Activated naive CD8-positive, alpha-beta T cell (primary cell): ENCODE measurements around the gene SDF4.

ENCODE experiments used
- H3K27ac Mint-ChIP-seq: one replicate; pipeline ENCODE4 v1.8.0; 2021; ENCODE audit warnings: mixed read lengths
- H3K27me3 Mint-ChIP-seq: one replicate; pipeline ENCODE4 v1.8.0; 2021; ENCODE audit warnings: mixed read lengths
- H3K36me3 Mint-ChIP-seq: one replicate; pipeline ENCODE4 v1.8.0; 2021; ENCODE audit warnings: mixed read lengths
- H3K4me1 Mint-ChIP-seq: one replicate; pipeline ENCODE4 v1.8.0; 2021; ENCODE audit warnings: low read depth, mixed read lengths
- H3K4me3 Mint-ChIP-seq: one replicate; pipeline ENCODE4 v1.8.0; 2021; ENCODE audit warnings: mild to moderate bottlenecking, mixed read lengths
- H3K9me3 Mint-ChIP-seq: one replicate; pipeline ENCODE4 v1.8.0; 2021; ENCODE audit warnings: low read depth, mixed read lengths

Gene SDF4, protein sequence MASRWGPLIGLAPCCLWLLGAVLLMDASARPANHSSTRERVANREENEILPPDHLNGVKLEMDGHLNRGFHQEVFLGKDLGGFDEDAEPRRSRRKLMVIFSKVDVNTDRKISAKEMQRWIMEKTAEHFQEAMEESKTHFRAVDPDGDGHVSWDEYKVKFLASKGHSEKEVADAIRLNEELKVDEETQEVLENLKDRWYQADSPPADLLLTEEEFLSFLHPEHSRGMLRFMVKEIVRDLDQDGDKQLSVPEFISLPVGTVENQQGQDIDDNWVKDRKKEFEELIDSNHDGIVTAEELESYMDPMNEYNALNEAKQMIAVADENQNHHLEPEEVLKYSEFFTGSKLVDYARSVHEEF

DNA sequence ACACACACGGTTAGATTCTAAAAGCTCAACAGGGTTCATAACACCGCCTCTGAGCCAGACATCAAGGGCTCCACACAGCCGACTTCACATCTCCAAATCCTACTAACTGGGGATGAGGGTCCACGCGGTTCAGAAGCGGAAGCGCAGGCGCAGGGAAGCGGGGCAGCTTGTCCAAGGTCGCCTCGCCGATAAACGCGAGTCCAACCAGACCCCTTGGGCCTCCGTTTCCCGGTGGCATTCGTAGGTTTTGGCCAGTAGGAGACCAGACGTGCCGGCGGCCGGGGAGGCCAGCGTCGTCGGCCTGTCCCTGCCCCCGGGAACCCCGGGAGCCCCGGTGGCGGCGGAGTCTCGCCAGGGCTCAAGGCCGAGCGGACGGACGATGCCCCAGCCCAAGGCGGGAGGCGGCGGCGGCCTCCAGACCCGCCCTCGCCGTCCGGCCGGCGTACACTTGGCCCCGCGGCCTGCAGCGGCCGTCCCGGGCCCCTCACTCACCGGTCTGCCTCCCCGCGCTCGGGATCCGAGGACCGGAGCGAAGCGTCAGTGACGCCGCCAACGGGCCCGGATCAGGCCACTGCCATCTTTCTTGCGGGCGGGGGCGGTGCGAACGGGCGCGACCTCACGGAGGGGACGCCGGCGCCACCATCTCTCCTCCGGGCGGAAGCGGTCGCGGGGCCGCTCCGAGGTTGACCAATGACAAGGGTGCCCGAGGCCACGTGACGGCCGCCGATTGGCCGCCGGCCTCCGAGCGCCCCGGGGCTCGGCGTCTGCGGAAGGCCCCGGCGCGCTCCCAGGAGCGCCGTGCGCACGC lies at the start of gene SDF4:
Gene SDF4 (minus strand): TSS at position 602 of the 808 bp plus-strand sequence. CDS start 3,229 bp downstream, outside the sequence.
- no peaks in the 10 kb centered on the region for H3K27me3 Mint-ChIP-seq
- H3K27ac Mint-ChIP-seq = peak within 1 kb of the TSS; percentile 89
- peak within 1 kb of the TSS; percentile 97 for H3K4me3 Mint-ChIP-seq
- peaks cover 30% of the 10 kb centered on the region for H3K4me1 Mint-ChIP-seq
- H3K36me3 Mint-ChIP-seq = peaks cover 6% of the 10 kb centered on the region
- H3K9me3 Mint-ChIP-seq = no peaks in the 10 kb centered on the region

DNA sequence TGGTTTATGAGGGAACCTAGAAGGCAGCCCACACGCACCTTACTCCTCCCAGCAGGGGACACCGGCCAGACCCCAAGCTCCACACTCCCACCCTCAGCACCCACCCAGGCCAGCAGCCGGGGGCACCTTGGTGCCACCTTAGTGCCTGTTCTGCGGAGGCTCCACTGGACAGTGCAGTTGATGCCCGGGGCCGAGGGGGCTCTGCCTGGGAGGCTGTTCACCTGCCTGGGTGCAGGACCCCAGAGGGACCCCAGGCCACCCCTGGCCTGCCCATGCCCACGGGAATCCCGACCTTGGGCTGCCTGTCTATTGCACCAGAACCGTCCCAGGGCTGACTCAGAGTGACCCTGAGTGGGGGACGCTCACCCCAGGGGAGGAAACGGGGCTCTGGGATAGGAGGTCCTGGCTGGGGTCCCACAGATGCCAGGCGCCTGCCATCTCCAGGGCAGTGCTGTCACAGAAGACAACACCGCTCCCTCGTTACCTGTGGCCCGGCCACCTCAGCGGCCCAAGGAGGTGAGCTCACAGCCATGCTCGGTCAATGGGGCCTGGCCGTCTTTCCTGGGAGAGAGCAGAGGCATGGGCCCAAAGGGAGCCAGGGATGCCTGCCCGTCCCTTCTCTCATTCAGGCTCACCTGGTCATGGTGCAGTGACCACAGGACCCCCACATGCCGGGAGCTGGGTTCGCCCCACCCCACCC lies 49.1 kb upstream of the SDF4 start:
- Mint-ChIP-seq H3K27ac (no peak overlapping the region), H3K36me3 (no peaks in the 10 kb centered on the region), H3K9me3 (no peaks in the 10 kb centered on the region), H3K27me3 (no peaks in the 10 kb centered on the region), H3K4me1 (no peaks in the 10 kb centered on the region), H3K4me3 (no peak overlapping the region)

DNA sequence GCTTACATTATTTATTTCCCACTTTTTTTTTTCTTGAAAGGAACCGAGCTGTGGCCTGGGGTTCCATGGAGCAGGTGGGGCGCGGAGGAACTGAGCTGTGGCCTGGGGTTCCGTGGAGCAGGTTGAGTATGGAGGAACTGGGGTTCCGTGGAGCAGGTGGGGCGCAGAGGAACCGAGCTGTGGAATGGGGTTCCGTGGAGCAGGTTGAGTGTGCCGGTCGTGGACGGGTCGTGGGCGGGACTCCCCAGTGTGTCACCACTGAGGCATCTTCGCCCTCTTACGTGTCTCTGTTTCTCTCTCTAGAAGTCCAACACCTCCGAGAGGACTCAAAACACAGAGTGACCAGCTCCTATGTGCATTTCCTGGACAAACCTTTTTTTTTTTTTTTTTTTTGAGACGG lies 47.2 kb upstream of the SDF4 start:
- peaks cover 4% of the 10 kb centered on the region for H3K4me1 Mint-ChIP-seq
- no peak overlapping the region for H3K27ac Mint-ChIP-seq
- no peaks in the 10 kb centered on the region for H3K9me3 Mint-ChIP-seq
- no peak overlapping the region for H3K4me3 Mint-ChIP-seq
- H3K27me3 Mint-ChIP-seq = no peaks in the 10 kb centered on the region
- no peaks in the 10 kb centered on the region for H3K36me3 Mint-ChIP-seq

DNA sequence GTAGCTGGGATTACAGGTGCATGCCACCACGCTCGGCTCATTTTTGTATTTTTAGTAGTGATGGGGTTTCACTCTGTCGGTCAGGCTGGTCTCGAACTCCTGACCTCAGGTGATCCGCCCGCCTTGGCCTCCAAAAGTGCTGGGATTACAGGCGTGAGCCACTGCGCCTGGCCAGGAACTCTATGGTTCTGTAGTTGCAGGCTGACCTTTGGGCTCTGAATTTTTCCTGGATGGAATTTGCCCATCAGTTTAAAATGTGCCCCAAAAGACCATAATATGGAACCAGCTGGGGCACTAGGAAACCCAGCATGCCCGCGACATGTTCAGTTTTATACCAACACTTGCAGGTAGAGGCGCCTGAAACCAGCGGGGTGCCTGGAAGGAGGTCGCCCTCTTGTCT lies 46.8 kb upstream of the SDF4 start:
- Mint-ChIP-seq H3K36me3 (no peaks in the 10 kb centered on the region), H3K27me3 (no peaks in the 10 kb centered on the region), H3K9me3 (no peaks in the 10 kb centered on the region), H3K4me3 (no peak overlapping the region), H3K27ac (no peak overlapping the region), H3K4me1 (peaks cover 4% of the 10 kb centered on the region)

DNA sequence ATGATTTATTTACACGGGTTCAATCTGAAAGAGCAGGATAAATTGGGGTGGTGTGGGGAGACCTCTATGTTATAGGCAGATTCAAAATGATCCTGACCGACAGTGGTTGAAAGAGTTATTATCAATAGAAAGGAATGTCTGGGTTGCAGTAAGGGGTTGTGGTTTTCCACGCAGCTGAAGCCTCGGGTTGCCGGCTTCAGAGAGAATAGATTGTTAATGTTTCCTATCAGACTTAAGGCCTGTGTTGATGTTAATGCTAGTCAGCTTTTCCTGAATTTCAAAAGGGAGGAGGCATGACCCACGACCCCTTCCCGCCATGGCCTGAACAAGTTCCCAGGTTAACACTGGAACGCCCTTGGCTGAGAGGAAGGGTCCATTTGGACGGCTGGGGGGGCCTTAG lies 44.0 kb upstream of the SDF4 start:
- peak overlapping the region; percentile 66 for H3K4me3 Mint-ChIP-seq
- H3K36me3 Mint-ChIP-seq = peaks cover 2% of the 10 kb centered on the region
- H3K27ac Mint-ChIP-seq = no peak overlapping the region
- H3K27me3 Mint-ChIP-seq = no peaks in the 10 kb centered on the region
- no peaks in the 10 kb centered on the region for H3K9me3 Mint-ChIP-seq
- peaks cover 22% of the 10 kb centered on the region for H3K4me1 Mint-ChIP-seq

DNA sequence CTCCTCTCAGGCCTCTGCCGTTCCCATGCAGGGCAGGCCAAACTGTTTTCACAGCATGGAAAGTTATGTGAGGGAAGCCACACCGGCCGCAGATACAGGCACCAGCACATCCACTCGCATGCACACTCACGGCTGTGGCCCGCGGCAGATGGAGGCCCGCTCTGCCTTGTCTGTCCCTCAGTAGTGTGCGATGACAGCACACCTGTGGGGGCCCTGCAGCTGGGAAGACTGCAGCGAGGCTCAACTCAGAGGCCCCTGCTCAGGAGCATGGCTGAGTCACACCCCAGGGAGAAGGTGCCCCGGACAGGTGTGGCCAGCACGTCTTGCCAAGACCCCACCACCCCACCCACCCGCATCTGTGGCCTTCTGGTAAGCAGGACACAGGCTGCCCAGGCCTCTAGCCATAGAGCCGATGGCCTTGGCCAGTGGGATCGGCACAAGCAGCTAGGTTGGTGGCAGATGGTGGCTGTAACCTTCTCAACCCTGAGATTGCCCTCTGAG lies 43.2 kb upstream of the SDF4 start:
- H3K27me3 Mint-ChIP-seq = no peaks in the 10 kb centered on the region
- H3K4me3 Mint-ChIP-seq = peak overlapping the region; percentile 73
- peaks cover 2% of the 10 kb centered on the region for H3K36me3 Mint-ChIP-seq
- no peak overlapping the region for H3K27ac Mint-ChIP-seq
- H3K4me1 Mint-ChIP-seq = peaks cover 31% of the 10 kb centered on the region
- H3K9me3 Mint-ChIP-seq = no peaks in the 10 kb centered on the region

DNA sequence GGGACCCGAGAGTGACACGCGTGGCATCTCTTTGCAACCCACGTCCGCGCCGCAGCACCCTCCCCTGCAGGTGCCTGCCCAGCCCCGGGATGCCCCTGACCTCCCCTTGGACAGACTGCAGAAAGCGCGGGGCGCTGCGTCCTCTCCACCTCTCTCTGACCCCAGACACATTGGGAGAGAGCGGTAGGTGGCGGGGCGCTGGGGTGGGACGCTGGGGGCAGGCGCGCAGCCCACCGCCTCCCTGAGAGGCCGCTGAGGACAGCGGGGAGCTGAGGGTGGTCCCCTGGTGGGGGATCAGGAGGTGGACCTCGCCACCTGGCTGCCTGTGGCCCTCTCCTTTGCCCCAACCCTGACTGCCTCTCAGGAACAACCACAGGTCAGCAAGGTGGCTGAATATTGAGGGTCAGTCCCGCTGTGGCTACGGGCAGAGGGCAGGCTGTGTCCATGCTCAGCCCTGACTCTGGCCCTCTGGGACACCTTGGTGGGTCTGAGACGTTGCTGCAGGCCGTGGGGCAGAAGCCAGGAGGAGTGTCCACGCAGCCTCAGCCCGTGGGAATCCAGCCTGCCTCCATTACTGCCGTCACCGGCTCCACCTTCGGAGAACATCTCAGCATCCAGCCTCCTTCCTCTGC lies 42.6 kb upstream of the SDF4 start:
- Mint-ChIP-seq H3K4me1 (peaks cover 37% of the 10 kb centered on the region), H3K9me3 (no peaks in the 10 kb centered on the region)

DNA sequence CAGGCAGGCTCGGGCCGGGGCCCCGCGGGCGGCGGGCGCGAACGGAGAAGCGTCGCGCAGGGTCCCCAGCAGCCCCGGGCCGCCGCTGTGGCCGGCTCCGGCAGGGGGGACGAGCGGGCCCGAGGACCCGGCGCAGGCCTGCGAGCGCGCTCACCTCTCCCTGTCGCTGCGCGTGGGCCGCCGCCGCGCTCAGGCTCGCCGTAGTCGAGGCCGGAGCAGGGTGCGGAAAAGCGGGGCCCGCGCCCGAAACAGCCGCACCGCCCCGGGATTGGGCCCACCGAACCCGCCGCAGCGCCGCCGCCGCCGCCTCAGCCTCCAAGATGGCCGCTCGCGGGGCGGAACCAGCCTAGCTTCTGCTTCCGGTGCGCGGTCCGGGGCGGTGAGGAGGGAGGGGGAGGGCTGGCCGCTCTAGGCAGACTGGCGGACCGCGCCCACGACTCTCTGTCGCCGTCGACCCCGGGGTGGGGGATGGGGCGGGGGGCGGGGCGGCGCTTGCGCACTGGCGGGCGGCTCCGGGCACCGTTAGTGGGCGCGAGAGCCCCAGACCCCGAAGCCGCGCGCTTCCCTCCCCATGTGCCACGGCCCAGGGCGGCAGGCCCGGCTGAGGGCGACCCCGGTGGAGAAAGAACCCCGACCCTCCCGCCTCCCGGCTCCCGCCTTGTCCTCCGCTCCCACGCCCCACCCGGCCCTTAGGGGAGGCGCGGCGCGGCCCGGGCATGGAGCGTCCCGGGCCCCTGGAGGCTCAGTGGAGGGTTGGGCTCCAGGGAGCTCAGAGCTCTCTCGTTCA lies 41.9 kb upstream of the SDF4 start, which contains the start of gene UBE2J2:
Gene UBE2J2 (minus strand): TSS at position 343 of the 787 bp plus-strand sequence. CDS start 5,862 bp downstream, outside the sequence.
- Mint-ChIP-seq H3K27ac (peak within 1 kb of the TSS; percentile 81), H3K36me3 (peaks cover 2% of the 10 kb centered on the region), H3K4me3 (peak within 1 kb of the TSS; percentile 90), H3K4me1 (peaks cover 37% of the 10 kb centered on the region), H3K27me3 (no peaks in the 10 kb centered on the region), H3K9me3 (no peaks in the 10 kb centered on the region)

More for the DNA sequence above, 42.6 kb upstream of the SDF4 start:
- H3K36me3 Mint-ChIP-seq = peaks cover 2% of the 10 kb centered on the region
- no peak overlapping the region for H3K27ac Mint-ChIP-seq
- no peaks in the 10 kb centered on the region for H3K27me3 Mint-ChIP-seq
- peak overlapping the region; percentile 73 for H3K4me3 Mint-ChIP-seq

DNA sequence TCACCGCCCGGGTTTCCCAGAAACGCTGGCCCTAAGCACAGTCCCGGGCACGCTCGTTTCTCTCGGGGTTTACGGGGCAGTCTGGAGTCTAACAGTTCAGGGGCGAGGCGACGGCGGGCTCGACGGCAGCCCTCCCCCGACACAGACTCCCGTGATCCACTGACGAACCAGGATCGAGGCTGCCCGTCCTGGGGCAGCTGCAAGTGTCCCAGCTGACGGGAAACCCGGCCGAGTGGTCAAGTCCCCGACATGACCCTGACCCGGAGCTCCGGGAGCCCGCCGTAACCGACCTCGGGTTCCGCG lies 41.4 kb upstream of the SDF4 start:
- Mint-ChIP-seq H3K4me1 (peaks cover 37% of the 10 kb centered on the region), H3K27ac (peak overlapping the region; percentile 81), H3K4me3 (peak overlapping the region; percentile 90), H3K9me3 (no peaks in the 10 kb centered on the region), H3K27me3 (no peaks in the 10 kb centered on the region), H3K36me3 (peaks cover 2% of the 10 kb centered on the region)

DNA sequence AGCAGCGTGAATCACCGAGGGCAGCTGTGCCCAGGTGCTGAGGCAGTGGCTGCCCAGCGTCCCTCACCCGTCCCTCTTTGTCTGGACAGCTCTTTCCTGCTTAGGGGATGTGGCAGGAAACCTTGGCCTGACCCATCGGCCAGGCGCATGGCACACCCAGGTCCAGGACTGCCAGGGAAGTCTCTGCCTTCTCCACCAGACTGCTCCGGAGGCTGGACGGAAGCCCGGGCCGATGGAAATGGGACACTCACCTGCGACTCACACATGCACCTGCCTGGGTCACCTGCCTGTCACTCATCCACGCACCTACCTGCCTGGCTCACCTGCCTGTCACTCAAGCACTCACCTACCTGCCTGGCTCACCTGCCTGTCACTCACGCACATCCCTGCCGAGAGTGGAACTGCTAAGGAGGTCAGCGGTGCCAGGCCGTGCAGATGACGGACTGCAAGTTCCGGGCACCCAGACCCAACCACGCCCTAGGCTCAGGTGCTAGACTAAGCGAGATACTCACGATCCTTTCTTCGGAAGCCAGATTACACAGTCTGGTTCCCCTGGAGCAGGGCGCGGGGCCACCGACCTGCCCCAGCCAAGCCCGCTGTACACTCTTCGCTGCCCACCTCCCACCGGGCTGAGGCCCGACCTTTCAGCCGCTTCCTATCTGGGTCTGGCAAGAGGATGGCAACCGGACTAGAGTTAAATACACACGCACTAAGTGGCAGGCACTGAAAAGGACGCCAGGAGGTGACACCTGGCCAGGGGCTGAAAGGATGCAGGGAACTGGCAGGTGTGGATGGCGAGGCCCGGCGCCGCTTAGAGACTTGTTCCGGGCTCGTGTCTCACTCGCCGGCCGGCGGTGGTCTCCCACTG lies 40.8 kb upstream of the SDF4 start:
- H3K27me3 Mint-ChIP-seq = no peaks in the 10 kb centered on the region
- H3K27ac Mint-ChIP-seq = peak overlapping the region; percentile 81

DNA sequence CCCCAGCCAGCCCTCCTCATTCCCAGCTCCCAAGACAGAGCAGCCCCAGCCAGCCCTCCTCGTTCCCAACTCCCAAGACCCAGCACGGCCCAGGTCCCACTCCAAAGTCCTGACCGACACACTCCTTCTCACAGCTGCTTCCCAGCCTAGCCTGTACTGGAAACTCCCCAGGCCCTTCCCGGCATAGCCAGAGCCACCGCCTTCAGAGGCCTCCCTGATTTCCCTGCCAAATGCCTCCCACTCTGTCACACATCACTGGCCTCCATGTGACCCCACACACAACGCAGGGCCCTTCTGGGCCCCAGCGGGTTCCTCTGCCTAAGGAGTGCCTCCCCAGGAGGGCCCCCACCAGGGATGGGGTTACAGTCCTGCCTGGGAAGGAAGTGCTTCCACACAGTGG lies 39.0 kb upstream of the SDF4 start:
- peak overlapping the region; percentile 86 for H3K27ac Mint-ChIP-seq
- peak overlapping the region; percentile 85 for H3K4me3 Mint-ChIP-seq
- H3K9me3 Mint-ChIP-seq = no peaks in the 10 kb centered on the region
- no peaks in the 10 kb centered on the region for H3K27me3 Mint-ChIP-seq
- H3K36me3 Mint-ChIP-seq = peaks cover 2% of the 10 kb centered on the region
- peaks cover 38% of the 10 kb centered on the region for H3K4me1 Mint-ChIP-seq

More for the DNA sequence above, 40.8 kb upstream of the SDF4 start:
- Mint-ChIP-seq H3K4me1 (peaks cover 37% of the 10 kb centered on the region), H3K9me3 (no peaks in the 10 kb centered on the region), H3K36me3 (peaks cover 2% of the 10 kb centered on the region), H3K4me3 (peak overlapping the region; percentile 90)

DNA sequence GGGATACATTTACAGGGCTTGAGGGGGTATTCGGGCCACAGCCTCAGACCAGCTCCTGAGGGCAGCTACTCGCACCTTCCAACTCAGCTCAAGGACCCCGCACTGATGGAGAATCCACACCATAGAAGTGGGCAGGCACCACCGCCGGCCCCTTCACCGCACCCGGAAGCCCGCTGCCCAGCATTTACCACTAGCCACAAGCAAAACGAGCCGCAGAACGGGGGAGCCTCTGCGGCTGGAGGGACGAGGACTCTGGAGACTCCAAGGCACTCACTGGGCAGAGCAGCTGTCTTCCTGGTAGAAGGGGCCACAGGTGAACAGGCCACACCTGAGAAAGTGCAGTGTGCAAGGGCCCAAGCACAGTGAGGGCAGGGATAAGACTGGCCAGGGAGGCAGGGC lies 36.5 kb upstream of the SDF4 start:
- peaks cover 37% of the 10 kb centered on the region for H3K4me1 Mint-ChIP-seq
- H3K4me3 Mint-ChIP-seq = no peak overlapping the region
- peaks cover 2% of the 10 kb centered on the region for H3K36me3 Mint-ChIP-seq

More for the DNA sequence above, 36.5 kb upstream of the SDF4 start:
- Mint-ChIP-seq H3K27ac (no peak overlapping the region), H3K9me3 (no peaks in the 10 kb centered on the region), H3K27me3 (no peaks in the 10 kb centered on the region)
